H1 (cell line): Measurements from ENCODE around the gene RHOT1. TPM values are rescaled to one million over a fixed set of nuclear protein-coding genes. Genes with fewer than 3 reads are reported as not detected.

Experiments used
- CTCF ChIA-PET: fragments of 300-600 bp; sonication (Branson Sonifier 250); formaldehyde crosslinking; loops from one replicate; lab custom pipeline; 2021; ENCODE audit not compliant: partially characterized antibody; lab: Charles Lee
- POLR2A ChIA-PET: fragments of 300-600 bp; sonication (Branson Sonifier 250); formaldehyde crosslinking; loops from one replicate; lab custom pipeline; 2021; ENCODE audit warnings: inconsistent platforms; ENCODE audit not compliant: partially characterized antibody; lab: Charles Lee
- DNase-seq, 2 experiments: peaks; one replicate each; pipeline versions ENCODE4 v3.0.0 to v3.0.0-alpha.2; 2010 to 2022; ENCODE audit warnings: low spot score in 2 of 2, low read depth in 1 of 2, mixed read lengths in 1 of 2
- FAIRE-seq: peaks from 2 replicates; lab custom pipeline; 2011; peaks lifted over from hg19 to GRCh38; lab: Jason Lieb, UNC
- H2AFZ ChIP-seq: 2 replicates; pipeline ENCODE4 v1.8.1; 2012; ENCODE audit warnings: low read length, inconsistent platforms
- H2AK5ac ChIP-seq: 2 replicates; pipeline ENCODE4 v1.6.1; 2013; ENCODE audit warnings: low read depth, low read length
- H2BK120ac ChIP-seq: replicated peaks from 2 replicates; pipeline ENCODE3; 2013; ENCODE audit warnings: low read depth, low read length, inconsistent platforms
- H2BK12ac ChIP-seq: 2 replicates; pipeline ENCODE4 v1.6.1; 2013; ENCODE audit warnings: low read depth, low read length
- H2BK15ac ChIP-seq: 2 replicates; pipeline ENCODE4 v1.6.1; 2013; ENCODE audit warnings: low read length
- H2BK20ac ChIP-seq: 2 replicates; pipeline ENCODE4 v1.6.1; 2013; ENCODE audit warnings: low read length
- H2BK5ac ChIP-seq: 2 replicates; pipeline ENCODE4 v1.6.1; 2013; ENCODE audit warnings: low read depth, low read length
- H3K14ac ChIP-seq: 2 replicates; pipeline ENCODE4 v1.6.1; 2013; ENCODE audit warnings: inconsistent platforms; ENCODE audit not compliant: insufficient read length
- H3K18ac ChIP-seq: 2 replicates; pipeline ENCODE4 v1.6.1; 2013; ENCODE audit warnings: low read length; ENCODE audit errors: extremely low read depth
- H3K23ac ChIP-seq: 2 replicates; pipeline ENCODE4 v1.6.1; 2013; ENCODE audit warnings: inconsistent platforms; ENCODE audit not compliant: insufficient read length
- H3K23me2 ChIP-seq: 2 replicates; pipeline ENCODE4 v1.6.1; 2013; ENCODE audit warnings: low read depth, low read length
- H3K27ac ChIP-seq: 2 replicates; pipeline ENCODE4 v1.6.1; 2011; ENCODE audit warnings: low read depth, low read length, inconsistent platforms
- H3K27me3 ChIP-seq, 4 experiments: replicated peaks in 1 of 4; 1 replicate in 1 of 4; 2 replicates in 3 of 4; pipeline versions ENCODE4 v1.6.1 to v1.8.1; 2011 to 2013; ENCODE audit warnings: low read length in 3 of 4, mild to moderate bottlenecking in 3 of 4, inconsistent platforms in 2 of 4, mixed read lengths in 2 of 4, moderate library complexity in 1 of 4; ENCODE audit not compliant: control insufficient read depth in 3 of 4, insufficient read depth in 3 of 4; ENCODE audit errors: extremely low read depth in 1 of 4
- H3K36me3 ChIP-seq, 4 experiments: 2 replicates each; pipeline versions ENCODE4 v1.6.1 to v1.8.1; 2011 to 2013; ENCODE audit warnings: mild to moderate bottlenecking in 4 of 4, low read length in 3 of 4, moderate library complexity in 2 of 4, control low read depth in 1 of 4, inconsistent platforms in 1 of 4; ENCODE audit not compliant: insufficient read depth in 4 of 4, control insufficient read depth in 2 of 4
- H3K4ac ChIP-seq: replicated peaks from 2 replicates; pipeline ENCODE3; 2013; ENCODE audit warnings: low read length, low read depth, mixed read lengths, inconsistent platforms; ENCODE audit not compliant: insufficient read length
- H3K4me1 ChIP-seq, 4 experiments: replicated peaks in 1 of 4; 1 replicate in 1 of 4; 2 replicates in 3 of 4; pipeline versions ENCODE4 v1.6.1 to v1.8.1; 2011 to 2013; ENCODE audit warnings: low read length in 3 of 4, inconsistent platforms in 2 of 4, mixed read lengths in 1 of 4; ENCODE audit not compliant: insufficient read depth in 4 of 4, control insufficient read depth in 3 of 4
- H3K4me2 ChIP-seq, 2 experiments: 2 replicates each; pipeline versions ENCODE4 v1.6.1 to v1.8.1; 2011 to 2013; ENCODE audit warnings: low read depth in 2 of 2, low read length in 2 of 2, control low read depth in 1 of 2, inconsistent platforms in 1 of 2, mild to moderate bottlenecking in 1 of 2; ENCODE audit not compliant: insufficient read depth in 1 of 2
- H3K4me3 ChIP-seq, 4 experiments: fragments of 200-600, 300-600 bp in 1 of 4; sonication (generic), shearing (Covaris generic), sonication (Bioruptor Twin) in 1 of 4; 2 replicates each; pipeline versions ENCODE4 v1.5.1 to v1.8.1; 2011 to 2016; ENCODE audit warnings: low read length in 4 of 4, low read depth in 3 of 4, control low read depth in 2 of 4, inconsistent platforms in 2 of 4, mild to moderate bottlenecking in 2 of 4, mixed read lengths in 1 of 4, moderate library complexity in 1 of 4; ENCODE audit not compliant: insufficient read depth in 2 of 4; ENCODE audit errors: extremely low read depth in 1 of 4
- H3K56ac ChIP-seq: replicated peaks from 2 replicates; pipeline ENCODE3; 2013; ENCODE audit warnings: low read depth, mild to moderate bottlenecking, mixed read lengths, low read length, inconsistent platforms; ENCODE audit not compliant: insufficient read length
- H3K79me1 ChIP-seq: 2 replicates; pipeline ENCODE4 v1.6.1; 2013; ENCODE audit warnings: low read depth, low read length, control low read depth
- H3K79me2 ChIP-seq, 2 experiments: 2 replicates each; pipeline versions ENCODE4 v1.6.1 to v1.8.1; 2012 to 2013; ENCODE audit warnings: low read length in 2 of 2, mild to moderate bottlenecking in 2 of 2, inconsistent platforms in 1 of 2; ENCODE audit not compliant: insufficient read depth in 2 of 2, control insufficient read depth in 1 of 2
- H3K9ac ChIP-seq, 4 experiments: replicated peaks in 1 of 4; 1 replicate in 1 of 4; 2 replicates in 3 of 4; pipeline versions ENCODE4 v1.6.1 to v1.8.1; 2011 to 2013; ENCODE audit warnings: low read depth in 3 of 4, low read length in 3 of 4, control low read depth in 2 of 4, mild to moderate bottlenecking in 2 of 4, moderate library complexity in 2 of 4, inconsistent platforms in 1 of 4; ENCODE audit errors: extremely low read depth in 1 of 4
- H3K9me3 ChIP-seq, 2 experiments: 2 replicates each; pipeline versions ENCODE4 v1.6.1 to v1.8.1; 2012 to 2013; ENCODE audit warnings: mild to moderate bottlenecking in 2 of 2, moderate library complexity in 2 of 2, control low read depth in 1 of 2, inconsistent platforms in 1 of 2, low read depth in 1 of 2, low read length in 1 of 2, mixed read lengths in 1 of 2; ENCODE audit not compliant: insufficient read depth in 2 of 2
- H4K20me1 ChIP-seq, 2 experiments: replicated peaks in 1 of 2; 2 replicates each; pipeline versions ENCODE3 to v1.8.1; 2011 to 2013; ENCODE audit warnings: inconsistent platforms in 2 of 2, low read length in 2 of 2, mild to moderate bottlenecking in 1 of 2; ENCODE audit not compliant: insufficient read depth in 2 of 2, control insufficient read depth in 1 of 2
- H4K5ac ChIP-seq: 2 replicates; pipeline ENCODE4 v1.6.1; 2013; ENCODE audit warnings: low read length, low read depth, mixed read lengths, inconsistent platforms; ENCODE audit not compliant: insufficient read length
- H4K8ac ChIP-seq: 2 replicates; pipeline ENCODE4 v1.8.0; 2013; ENCODE audit warnings: mild to moderate bottlenecking, moderate library complexity, low read length, inconsistent platforms; ENCODE audit not compliant: insufficient read depth; ENCODE audit errors: extremely low read depth
- H4K91ac ChIP-seq: replicated peaks from 2 replicates; pipeline ENCODE3; 2013; ENCODE audit warnings: low read length, mixed read lengths, inconsistent platforms; ENCODE audit not compliant: insufficient read length
- BCL11A ChIP-seq, 2 experiments: IDR thresholded peaks; one replicate each; pipeline ENCODE4 v1.6.1; 2011; ENCODE audit warnings: low read depth in 2 of 2, low read length in 2 of 2, mild to moderate bottlenecking in 2 of 2
- GABPA ChIP-seq: IDR thresholded peaks from 2 replicates; pipeline ENCODE4 v1.6.1; 2011; ENCODE audit warnings: mild to moderate bottlenecking, low read length, moderate library complexity, borderline replicate concordance; ENCODE audit not compliant: insufficient read depth
- HDAC2 ChIP-seq, 2 experiments: fragments of 300-600 bp in 1 of 2; sonication (generic) in 1 of 2; IDR thresholded peaks; 2 replicates each; pipeline ENCODE4 v1.6.1; 2011 to 2012; ENCODE audit warnings: low read depth in 2 of 2, low read length in 2 of 2, mild to moderate bottlenecking in 2 of 2, moderate library complexity in 2 of 2, borderline replicate concordance in 1 of 2, inconsistent platforms in 1 of 2
- MAFK ChIP-seq: IDR thresholded peaks from 2 replicates; pipeline ENCODE4 v1.6.1; 2012; ENCODE audit warnings: low read depth, mild to moderate bottlenecking, improper control_type of control experiment, low read length
- WGBS, 2 experiments: shearing (Covaris generic) in 1 of 2; methylation state at CpG; one replicate each; pipeline versions ENCODE4 v1.1.6 to v1.1.7; 2013 to 2015; ENCODE audit warnings: low lambda C conversion rate in 2 of 2, mixed read lengths in 2 of 2, inconsistent platforms in 1 of 2, low coverage in 1 of 2, missing lambda C conversion rate in 1 of 2; ENCODE audit not compliant: insufficient replicate concordance in 2 of 2, insufficient coverage in 1 of 2, insufficient read length in 1 of 2; ENCODE audit errors: extremely low coverage in 1 of 2, missing lambda C conversion rate in 1 of 2; 5-methylcytosine and 5-hydroxymethylcytosine counted together
- polyA plus RNA-seq, 7 experiments: library from polyadenylated mRNA; depleted of rRNA in 3 of 7; stranded (reverse) in 5 of 7; unstranded in 2 of 7; fragments of >200 nt in 5 of 7; fragments of 200-250 nt in 2 of 7; gene quantifications; 1 replicate in 5 of 7; 2 replicates in 1 of 7; 4 replicates in 1 of 7; pipeline versions ENCODE4 v1.2.1 to v1.2.3, GENCODE V29; 2011 to 2013; ENCODE audit warnings: missing spikeins in 2 of 7, mixed read lengths in 2 of 7
- total RNA-seq: library from RNA; stranded (reverse); fragmentation: NEBNext Ultra II Directional; extraction: Animal tissue kit (Norgen Biotek cat#: 25700); gene quantifications from 2 replicates; pipeline ENCODE4 v1.2.1, GENCODE V29; 2021
- TF ChIP-seq, protein P1 (sequence below): IDR thresholded peaks from 2 replicates; pipeline ENCODE4 v1.6.1; 2011; ENCODE audit warnings: low read length, improper control_type of control experiment

RHOT1 gene
- total and polyA plus RNA-seq, 2 of the 8 experiments (the other 6 are each of a cell fraction or from before 2014, with no cell fraction given) = 34.2 to 38.2 TPM

DNA sequence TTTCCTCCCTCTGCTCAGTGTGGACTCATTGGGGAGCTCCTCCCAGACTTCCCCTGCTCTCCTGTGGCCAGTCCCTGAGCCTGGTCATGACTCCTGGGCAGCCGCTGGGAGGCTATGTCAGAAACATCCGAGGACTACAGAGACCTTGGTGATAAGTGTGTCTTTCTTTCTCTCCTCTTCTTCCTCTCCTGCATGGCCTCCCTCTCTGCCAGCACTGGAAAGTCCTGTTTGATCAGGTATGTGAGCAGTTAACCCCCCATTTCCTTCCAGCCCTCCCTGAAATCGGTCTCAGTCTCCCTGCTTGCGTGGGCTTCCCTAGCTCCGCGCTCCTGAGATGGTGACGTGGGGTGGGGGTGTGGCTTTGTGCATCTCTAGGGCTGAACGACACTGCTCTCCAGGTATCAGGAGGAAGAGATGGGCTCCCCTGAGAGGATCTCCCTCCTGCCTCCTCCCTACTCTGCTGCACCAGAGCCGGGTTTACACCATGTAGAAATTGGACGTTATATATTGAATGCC is 125.4 kb downstream of the RHOT1 start:
- Histone ChIP-seq H3K4me3 (peak overlapping the region; percentile 7 to 87 (median 30); a peak in 5 of 8 replicates), H3K4me1 (peaks cover 7 to 24% (median 16%) of the 10 kb centered on the region in 4 experiments), H2AK5ac (0 out of 2 replicates have a peak overlapping the region, but pooled peaks have one; percentile 95), H3K9me3 (no peaks in the 10 kb centered on the region), H3K23me2 (peaks cover 17% of the 10 kb centered on the region; the same call in 1 of the 2 replicates), H3K36me3 (no peaks in the 10 kb centered on the region), H3K79me1 (peaks cover 13% of the 10 kb centered on the region), H2BK5ac (no peak overlapping the region), H3K4me2 (peak overlapping the region; percentile 91 to 92), H3K18ac (no peak overlapping the region; the same call in 1 of the 2 replicates), H2BK20ac (peak overlapping the region; percentile 2; the same call in 1 of the 2 replicates), H2AFZ (no peak overlapping the region), H2BK15ac (peak overlapping the region; percentile 1; the same call in 1 of the 2 replicates), H3K27ac (no peak overlapping the region), H3K23ac (no peak overlapping the region), H3K4ac (no peak overlapping the region), H3K9ac (no peak overlapping the region; a peak in 2 of 7 replicates), H4K8ac (no peak overlapping the region), H2BK12ac (0 out of 2 replicates have a peak overlapping the region, but pooled peaks have one; percentile 32), H3K56ac (no peak overlapping the region), H2BK120ac (no peak overlapping the region), H4K20me1 (peaks cover 0 to 1% of the 10 kb centered on the region in 2 experiments), H3K79me2 (peaks cover 0 to 13% of the 10 kb centered on the region in 2 experiments; a peak in 1 of 4 replicates), H3K27me3 (peaks cover 0 to 34% (median 28%) of the 10 kb centered on the region in 4 experiments; a peak in 5 of 7 replicates), H3K14ac (no peak overlapping the region), H4K5ac (no peak overlapping the region), H4K91ac (no peak overlapping the region)
- ChIA-PET CTCF (interaction anchor here (0.8 to 2.2 kb wide), 3 partner anchors 14 to 52 kb away, joined by 5 to 6 read pairs (median 6); no protein-coding TSS in a partner anchor), POLR2A (interaction anchor here (0.6 to 1.1 kb wide), 2 partner anchors 12 to 13 kb away, joined by 3 to 4 read pairs; no protein-coding TSS in a partner anchor)
- peak in 1 of 2 experiments; percentile 56 for DNase-seq
- no peak for TF ChIP-seq GABPA
- no peak for TF ChIP-seq BCL11A (IDR thresholded peaks at IDR 0.05; ENCODE audit: low read depth in 2 of 2, low read length in 2 of 2)
- no peak for TF ChIP-seq MAFK
- no peak for TF ChIP-seq HDAC2 (IDR thresholded peaks at IDR 0.05; ENCODE audit: borderline replicate concordance in 1 of 2, low read depth in 2 of 2, low read length in 2 of 2)
- TF ChIP-seq, protein P1, sequence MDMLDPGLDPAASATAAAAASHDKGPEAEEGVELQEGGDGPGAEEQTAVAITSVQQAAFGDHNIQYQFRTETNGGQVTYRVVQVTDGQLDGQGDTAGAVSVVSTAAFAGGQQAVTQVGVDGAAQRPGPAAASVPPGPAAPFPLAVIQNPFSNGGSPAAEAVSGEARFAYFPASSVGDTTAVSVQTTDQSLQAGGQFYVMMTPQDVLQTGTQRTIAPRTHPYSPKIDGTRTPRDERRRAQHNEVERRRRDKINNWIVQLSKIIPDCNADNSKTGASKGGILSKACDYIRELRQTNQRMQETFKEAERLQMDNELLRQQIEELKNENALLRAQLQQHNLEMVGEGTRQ = no peak
- 22% methylated on average over 10 of the region's 10 CpGs; no CpG with 5 or more reads in 1 of the 2 experiments for WGBS, 2 experiments
- FAIRE-seq = no peak
